Natural killer cell (primary cell): Measurements from ENCODE around the gene AEBP1. TPM values are rescaled to one million over a fixed set of nuclear protein-coding genes. Genes with fewer than 3 reads are reported as not detected.

Experiments
- ATAC-seq, 3 donors: fragments of 150-1000 bp in 2 of 3; fragments of 200-7000 bp in 1 of 3; cut with Tn5 transposase; 1 replicate in 1 of 3; 2 replicates in 2 of 3; pipeline ENCODE4 v1.10.0; 2021; ENCODE audit warnings: mild to moderate bottlenecking in 2 of 3, moderate library complexity in 2 of 3
- DNase-seq, 2 donors: peaks; one replicate each; pipeline versions ENCODE4 v3.0.0 to v3.0.0-alpha.2; 2013 to 2021; ENCODE audit warnings: mixed read lengths in 1 of 2
- H3K27ac ChIP-seq: one replicate; pipeline ENCODE4 v1.5.1; 2013; ENCODE audit warnings: mild to moderate bottlenecking, low read length
- H3K27me3 ChIP-seq: one replicate; pipeline ENCODE4 v1.6.1; 2013; ENCODE audit warnings: low read length; ENCODE audit not compliant: control insufficient read depth, insufficient read depth
- H3K36me3 ChIP-seq: one replicate; pipeline ENCODE4 v1.6.1; 2013; ENCODE audit warnings: low read length; ENCODE audit not compliant: control insufficient read depth, insufficient read depth
- H3K4me1 ChIP-seq: one replicate; pipeline ENCODE4 v1.6.1; 2013; ENCODE audit warnings: low read length; ENCODE audit not compliant: control insufficient read depth, insufficient read depth
- H3K4me3 ChIP-seq: one replicate; pipeline ENCODE4 v1.5.1; 2013; ENCODE audit warnings: low read length
- H3K9me3 ChIP-seq: one replicate; pipeline ENCODE4 v1.6.1; 2013; ENCODE audit warnings: low read length; ENCODE audit not compliant: control insufficient read depth, insufficient read depth
- H3K27ac Mint-ChIP-seq, 2 donors: one replicate each; pipeline ENCODE4 v1.8.0; 2022; ENCODE audit warnings: mild to moderate bottlenecking in 2 of 2, mixed read lengths in 2 of 2, moderate library complexity in 1 of 2
- H3K27me3 Mint-ChIP-seq, 2 donors: one replicate each; pipeline ENCODE4 v1.8.0; 2022; ENCODE audit warnings: low read depth in 2 of 2, mixed read lengths in 2 of 2
- H3K36me3 Mint-ChIP-seq: one replicate; pipeline ENCODE4 v1.8.0; 2022; ENCODE audit warnings: mixed read lengths
- H3K4me1 Mint-ChIP-seq, 2 donors: one replicate each; pipeline ENCODE4 v1.8.0; 2022; ENCODE audit warnings: mixed read lengths in 2 of 2
- H3K4me3 Mint-ChIP-seq: one replicate; pipeline ENCODE4 v1.8.0; 2022; ENCODE audit warnings: mild to moderate bottlenecking, moderate library complexity, mixed read lengths
- H3K9me3 Mint-ChIP-seq, 2 donors: one replicate each; pipeline ENCODE4 v1.8.0; 2022; ENCODE audit warnings: mixed read lengths in 2 of 2
- CTCF ChIP-seq: fragments of 200-600 bp; IDR thresholded peaks from one replicate; pipeline ENCODE4 v1.8.0; 2022; ENCODE audit warnings: antibody characterized with exemption
- WGBS: methylation state at CpG from one replicate; pipeline ENCODE4 v1.1.7; 2013; ENCODE audit warnings: missing lambda C conversion rate; ENCODE audit not compliant: insufficient coverage; 5-methylcytosine and 5-hydroxymethylcytosine counted together
- intact Hi-C: fragments of 100-400 bp; cut with micrococcal nuclease; formaldehyde crosslinking; loops from one replicate; pipeline ENCODE4 v1.14.2; 2022
- total RNA-seq, 4 donors: library from RNA; stranded (reverse); fragments of 120-200 nt in 1 of 4; gene quantifications; one replicate each; pipeline versions ENCODE4 v1.2.3 to v1.2.4, GENCODE V29; 2013 to 2022

The AEBP1 gene
- total RNA-seq, 3 donors from 2014 or later (not counting 1 experiment from before 2014, with no cell fraction given): 3.3 to 9.0 (median 6.4) TPM

DNA sequence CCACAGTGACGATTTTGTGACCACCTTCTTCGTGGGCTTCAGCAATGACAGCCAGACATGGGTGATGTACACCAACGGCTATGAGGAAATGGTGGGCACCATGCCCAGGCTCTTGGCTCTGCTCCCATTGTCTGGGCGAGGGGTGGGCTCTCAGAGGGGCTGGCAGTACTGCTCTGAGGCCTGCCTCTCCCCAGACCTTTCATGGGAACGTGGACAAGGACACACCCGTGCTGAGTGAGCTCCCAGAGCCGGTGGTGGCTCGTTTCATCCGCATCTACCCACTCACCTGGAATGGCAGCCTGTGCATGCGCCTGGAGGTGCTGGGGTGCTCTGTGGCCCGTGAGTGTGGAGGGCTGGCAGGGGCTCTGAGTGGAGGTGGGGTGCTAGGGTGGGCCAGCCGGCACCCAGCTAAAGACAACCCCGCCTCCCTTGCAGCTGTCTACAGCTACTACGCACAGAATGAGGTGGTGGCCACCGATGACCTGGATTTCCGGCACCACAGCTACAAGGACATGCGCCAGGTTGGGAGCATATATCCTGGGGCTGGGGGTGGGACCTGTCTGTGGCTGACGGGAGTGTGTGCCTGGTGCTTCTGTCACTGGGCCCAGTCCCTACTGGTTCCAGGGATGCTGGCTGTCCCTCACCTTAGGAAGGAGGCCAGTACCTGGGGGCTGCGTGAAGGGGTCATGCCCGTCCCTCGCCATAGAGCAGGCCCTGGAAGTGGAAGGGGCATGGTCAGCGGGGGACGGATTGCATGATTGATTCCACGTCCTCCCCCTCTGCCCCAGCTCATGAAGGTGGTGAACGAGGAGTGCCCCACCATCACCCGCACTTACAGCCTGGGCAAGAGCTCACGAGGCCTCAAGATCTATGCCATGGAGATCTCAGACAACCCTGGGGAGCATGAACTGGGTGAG, 6.8 kb downstream of the AEBP1 start:
- H3K4me1 ChIP-seq: peaks cover 1% of the 10 kb centered on the region
- no peak overlapping the region for H3K27ac ChIP-seq
- no peaks in the 10 kb centered on the region for H3K27me3 ChIP-seq
- TF ChIP-seq CTCF: no peak
- no peak for DNase-seq
- peaks cover 1 to 2% of the 10 kb centered on the region in 2 donors for H3K4me1 Mint-ChIP-seq
- no peaks in the 10 kb centered on the region for H3K9me3 ChIP-seq
- no peak overlapping the region for H3K4me3 ChIP-seq
- H3K27ac Mint-ChIP-seq: no peak overlapping the region
- H3K9me3 Mint-ChIP-seq: no peaks in the 10 kb centered on the region
- no peak for ATAC-seq
- H3K27me3 Mint-ChIP-seq: no peaks in the 10 kb centered on the region
- no peak overlapping the region for H3K4me3 Mint-ChIP-seq
- peaks cover 6% of the 10 kb centered on the region for H3K36me3 ChIP-seq
- intact Hi-C loops: no loop called here
- no peaks in the 10 kb centered on the region for H3K36me3 Mint-ChIP-seq
- 87% methylated on average over 27 of the region's 27 CpGs for WGBS

- Mint-ChIP-seq H3K36me3 (no peaks in the 10 kb centered on the region), H3K9me3 (no peaks in the 10 kb centered on the region), H3K27ac (no peak overlapping the region), H3K4me1 (no peaks in the 10 kb centered on the region), H3K4me3 (no peak overlapping the region), H3K27me3 (no peaks in the 10 kb centered on the region)
- 90% methylated on average over 16 of the region's 16 CpGs for WGBS
- Histone ChIP-seq H3K27ac (no peak overlapping the region), H3K27me3 (no peaks in the 10 kb centered on the region), H3K4me1 (no peaks in the 10 kb centered on the region), H3K4me3 (no peak overlapping the region), H3K36me3 (peaks cover 12% of the 10 kb centered on the region), H3K9me3 (no peaks in the 10 kb centered on the region)
- TF ChIP-seq CTCF: no peak
- ATAC-seq: no peak
- no peak for DNase-seq
- intact Hi-C loops: no loop called here
Observed at GRCh38 chr7:44111761-44112160, 7.6 kb downstream of the AEBP1 start.

DNA sequence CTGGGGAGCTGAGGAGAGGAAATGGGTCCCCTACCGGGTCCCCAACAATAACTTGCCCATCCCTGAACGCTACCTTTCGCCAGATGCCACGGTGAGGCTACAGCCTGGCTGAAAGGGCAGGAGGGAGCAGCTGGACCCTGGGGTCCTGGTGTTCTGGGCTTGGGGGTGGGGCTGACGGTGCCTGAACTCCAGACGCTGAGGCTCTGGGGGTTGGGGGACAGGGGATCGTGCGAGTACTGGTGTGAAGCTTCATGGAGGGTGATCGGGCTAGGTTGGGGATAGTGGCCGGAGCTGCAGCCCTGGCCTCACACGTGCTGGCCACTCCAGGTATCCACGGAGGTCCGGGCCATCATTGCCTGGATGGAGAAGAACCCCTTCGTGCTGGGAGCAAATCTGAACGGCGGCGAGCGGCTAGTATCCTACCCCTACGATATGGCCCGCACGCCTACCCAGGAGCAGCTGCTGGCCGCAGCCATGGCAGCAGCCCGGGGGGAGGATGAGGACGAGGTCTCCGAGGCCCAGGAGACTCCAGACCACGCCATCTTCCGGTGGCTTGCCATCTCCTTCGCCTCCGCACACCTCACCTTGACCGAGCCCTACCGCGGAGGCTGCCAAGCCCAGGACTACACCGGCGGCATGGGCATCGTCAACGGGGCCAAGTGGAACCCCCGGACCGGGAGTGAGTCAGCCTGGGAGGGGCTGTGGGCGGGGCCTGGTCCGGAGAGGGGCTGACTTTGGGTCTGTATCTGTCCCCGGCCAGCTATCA, 8.3 kb downstream of the AEBP1 start:
- H3K4me1 Mint-ChIP-seq: peaks cover 0 to 2% of the 10 kb centered on the region in 2 donors
- peaks cover 15% of the 10 kb centered on the region for H3K36me3 ChIP-seq
- intact Hi-C loops: no loop called here

More for the DNA sequence above, 8.3 kb downstream of the AEBP1 start:
- DNase-seq: no peak
- Mint-ChIP-seq H3K36me3 (no peaks in the 10 kb centered on the region), H3K9me3 (no peaks in the 10 kb centered on the region), H3K27me3 (no peaks in the 10 kb centered on the region), H3K27ac (no peak overlapping the region), H3K4me3 (no peak overlapping the region)
- H3K4me1 ChIP-seq: no peaks in the 10 kb centered on the region
- H3K4me3 ChIP-seq: no peak overlapping the region
- no peak overlapping the region for H3K27ac ChIP-seq
- ATAC-seq: no peak
- TF ChIP-seq CTCF: no peak
- H3K27me3 ChIP-seq: no peaks in the 10 kb centered on the region
- WGBS: 91% methylated on average over 41 of the region's 41 CpGs
- H3K9me3 ChIP-seq: no peaks in the 10 kb centered on the region
